SK-N-SH (cell line): ENCODE measurements around the gene PFKL. TPM values are rescaled to one million over a fixed set of nuclear protein-coding genes. Genes with fewer than 3 reads are reported as not detected.

ENCODE experiments used
- CTCF ChIA-PET: fragments of 300-600, 350-600 bp; formaldehyde crosslinking; extraction: SDS; loops from one replicate; lab custom pipeline; 2021; lab: Yijun Ruan, JAX
- POLR2A ChIA-PET: fragments of 350-600 bp; sonication (Branson Sonifier 250); formaldehyde crosslinking; extraction: SDS; loops from one replicate; lab custom pipeline; 2020; ENCODE audit warnings: antibody characterized with exemption, inconsistent platforms; lab: Yijun Ruan, JAX
- DNase-seq: peaks from one replicate; pipeline ENCODE4 v3.0.0; 2012
- H2AFZ ChIP-seq: fragments of 200-600 bp; sonication (generic); 2 replicates; pipeline ENCODE4 v1.8.1; 2016; ENCODE audit warnings: antibody characterized with exemption, mild to moderate bottlenecking, low read depth
- H3F3A ChIP-seq: fragments of 200-600 bp; sonication (generic); replicated peaks from 2 replicates; pipeline ENCODE3; 2016; ENCODE audit warnings: antibody characterized with exemption, mild to moderate bottlenecking; ENCODE audit not compliant: insufficient read depth
- H3K27ac ChIP-seq, 2 experiments: fragments of 200-500 bp in 1 of 2; fragments of 200-600 bp in 1 of 2; sonication (Bioruptor generic) in 1 of 2; sonication (generic), shearing (Covaris generic) in 1 of 2; 2 replicates each; pipeline versions ENCODE4 v1.5.1 to v1.6.1; 2014 to 2016; ENCODE audit warnings: low read depth in 2 of 2, inconsistent platforms in 1 of 2, low read length in 1 of 2, mild to moderate bottlenecking in 1 of 2, mixed read lengths in 1 of 2
- H3K27me3 ChIP-seq: fragments of 200-600 bp; sonication (generic), shearing (Covaris generic); 2 replicates; pipeline ENCODE4 v1.6.1; 2016; ENCODE audit warnings: mixed run types; ENCODE audit not compliant: insufficient read depth
- H3K36me3 ChIP-seq, 2 experiments: fragments of 200-500 bp in 1 of 2; fragments of 200-600 bp in 1 of 2; sonication (Bioruptor generic) in 1 of 2; sonication (generic) in 1 of 2; replicated peaks in 1 of 2; 2 replicates each; pipeline versions ENCODE3 to v1.5.1; 2014 to 2016; ENCODE audit warnings: low read length in 1 of 2, mild to moderate bottlenecking in 1 of 2; ENCODE audit not compliant: insufficient read depth in 2 of 2, control insufficient read depth in 1 of 2
- H3K4me1 ChIP-seq, 2 experiments: fragments of 200-500 bp in 1 of 2; fragments of 200-600 bp in 1 of 2; sonication (Bioruptor generic) in 1 of 2; sonication (generic), shearing (Covaris generic) in 1 of 2; 2 replicates each; pipeline versions ENCODE4 v1.5.1 to v1.6.1; 2014 to 2016; ENCODE audit warnings: low read depth in 1 of 2, low read length in 1 of 2, mixed run types in 1 of 2; ENCODE audit not compliant: insufficient read depth in 2 of 2, control insufficient read depth in 1 of 2
- H3K4me2 ChIP-seq: fragments of 200-600 bp; sonication (generic), shearing (Covaris generic); 2 replicates; pipeline ENCODE4 v1.6.1; 2017; ENCODE audit warnings: mixed run types
- H3K4me3 ChIP-seq, 2 experiments: fragments of 200-500 bp in 1 of 2; fragments of 200-600 bp in 1 of 2; sonication (Bioruptor generic) in 1 of 2; sonication (generic), shearing (Covaris generic) in 1 of 2; 2 replicates each; pipeline versions ENCODE4 v1.5.1 to v1.8.1; 2014 to 2016; ENCODE audit warnings: low read depth in 2 of 2, inconsistent platforms in 1 of 2, low read length in 1 of 2, mild to moderate bottlenecking in 1 of 2, mixed read lengths in 1 of 2, moderate library complexity in 1 of 2
- H3K79me2 ChIP-seq: fragments of 200-600 bp; sonication (generic); 2 replicates; pipeline ENCODE4 v1.8.1; 2017; ENCODE audit warnings: mild to moderate bottlenecking; ENCODE audit not compliant: insufficient read depth
- H3K9ac ChIP-seq: fragments of 200-600 bp; sonication (generic); 2 replicates; pipeline ENCODE4 v1.6.1; 2017; ENCODE audit warnings: mixed run types
- H3K9me2 ChIP-seq: fragments of 200-600 bp; sonication (generic); 2 replicates; pipeline ENCODE4 v1.6.1; 2017; ENCODE audit warnings: mixed run types
- H3K9me3 ChIP-seq: fragments of 200-600 bp; sonication (generic); 2 replicates; pipeline ENCODE4 v1.6.1; 2017; ENCODE audit warnings: mixed run types, mild to moderate bottlenecking, moderate library complexity
- H4K20me1 ChIP-seq: fragments of 200-600 bp; sonication (generic); 2 replicates; pipeline ENCODE4 v1.6.1; 2017; ENCODE audit warnings: mild to moderate bottlenecking, mixed run types; ENCODE audit not compliant: insufficient read depth
- FOXJ3 ChIP-seq: sonication (generic); formaldehyde crosslinking; IDR thresholded peaks from 2 replicates; pipeline ENCODE4 v1.5.1; 2020; ENCODE audit warnings: mild to moderate bottlenecking, missing genetic modification reagents
- RAD21 ChIP-seq: IDR thresholded peaks from 2 replicates; pipeline ENCODE4 v1.6.1; 2012; ENCODE audit warnings: mild to moderate bottlenecking, low read length
- REST ChIP-seq: IDR thresholded peaks from 2 replicates; pipeline ENCODE4 v1.6.1; 2012; ENCODE audit warnings: mild to moderate bottlenecking, low read depth, low read length, moderate library complexity
- SIN3A ChIP-seq: IDR thresholded peaks from 2 replicates; pipeline ENCODE4 v1.6.1; 2012; ENCODE audit warnings: low read depth, mild to moderate bottlenecking, low read length, moderate library complexity, borderline replicate concordance
- TCF12 ChIP-seq: IDR thresholded peaks from 2 replicates; pipeline ENCODE4 v1.4.0; 2012
- YY1 ChIP-seq: IDR thresholded peaks from 2 replicates; pipeline ENCODE4 v1.4.0; 2012; ENCODE audit warnings: low read depth, mild to moderate bottlenecking
- WGBS: methylation state at CpG from one replicate; pipeline ENCODE4 v1.1.6; 2017; ENCODE audit warnings: low lambda C conversion rate; 5-methylcytosine and 5-hydroxymethylcytosine counted together
- polyA plus RNA-seq, 3 experiments: library from polyadenylated mRNA; depleted of rRNA; stranded (reverse); fragments of >200 nt; gene quantifications; 2 replicates each; pipeline ENCODE4 v1.2.3, GENCODE V29; 2012

The PFKL gene
- polyA plus RNA-seq, 1 of the 3 experiments (the other 2 are of a cell fraction) = 118 TPM

DNA sequence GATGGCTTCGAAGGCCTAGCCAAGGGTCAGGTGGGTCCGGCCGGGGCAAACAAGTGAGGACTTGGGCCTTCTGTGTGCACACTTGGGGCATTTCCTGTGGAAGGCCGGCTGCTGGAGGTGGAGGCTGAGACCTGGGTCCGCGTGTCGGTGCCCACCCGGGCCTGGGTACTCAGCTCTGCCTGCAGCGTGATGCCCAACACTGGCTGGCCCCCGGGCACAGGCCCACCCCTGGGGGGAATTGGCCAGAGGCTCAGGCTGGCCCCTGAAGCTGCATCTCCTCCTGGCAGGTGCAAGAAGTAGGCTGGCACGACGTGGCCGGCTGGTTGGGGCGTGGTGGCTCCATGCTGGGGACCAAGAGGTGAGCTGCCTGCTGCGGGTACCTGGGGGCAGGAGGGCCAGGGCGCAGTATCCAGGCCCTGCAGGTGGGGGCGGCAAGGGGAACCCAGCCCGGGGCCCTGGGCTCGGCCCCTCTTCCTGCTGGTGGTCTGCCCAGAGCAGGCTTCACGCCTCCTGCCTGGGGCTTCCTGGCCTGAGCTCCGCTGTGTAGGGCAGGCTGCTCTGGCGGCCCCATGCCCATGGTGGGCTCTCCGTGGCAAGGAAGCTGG lies 22.1 kb downstream of the PFKL start:
- WGBS = 100% methylated on average over 3 of the region's 23 CpGs
- no peaks in the 10 kb centered on the region for H4K20me1 ChIP-seq
- H2AFZ ChIP-seq = no peak overlapping the region
- CTCF ChIA-PET = interaction anchor here (1.0 kb wide), 1 partner anchor 17 kb away, joined by 3 read pairs; no protein-coding TSS in a partner anchor
- DNase-seq = no peak
- H3K36me3 ChIP-seq = peaks cover 0 to 63% of the 10 kb centered on the region in 2 experiments
- no peak overlapping the region for H3K9ac ChIP-seq
- H3K27ac ChIP-seq = no peak overlapping the region
- no peak overlapping the region for H3K4me3 ChIP-seq
- no peak overlapping the region for H3K4me2 ChIP-seq
- no peaks in the 10 kb centered on the region for H3F3A ChIP-seq
- TF ChIP-seq REST (no peak), RAD21 (no peak), SIN3A (no peak), FOXJ3 (CRISPR knock-in tag) (no peak)
- TF ChIP-seq, all 33 proteins: peak for 0
- H3K4me1 ChIP-seq = no peaks in the 10 kb centered on the region
- H3K79me2 ChIP-seq = no peaks in the 10 kb centered on the region
- H3K9me2 ChIP-seq = no peaks in the 10 kb centered on the region
- no peaks in the 10 kb centered on the region for H3K9me3 ChIP-seq
- POLR2A ChIA-PET = no interaction called here
- H3K27me3 ChIP-seq = no peaks in the 10 kb centered on the region

DNA sequence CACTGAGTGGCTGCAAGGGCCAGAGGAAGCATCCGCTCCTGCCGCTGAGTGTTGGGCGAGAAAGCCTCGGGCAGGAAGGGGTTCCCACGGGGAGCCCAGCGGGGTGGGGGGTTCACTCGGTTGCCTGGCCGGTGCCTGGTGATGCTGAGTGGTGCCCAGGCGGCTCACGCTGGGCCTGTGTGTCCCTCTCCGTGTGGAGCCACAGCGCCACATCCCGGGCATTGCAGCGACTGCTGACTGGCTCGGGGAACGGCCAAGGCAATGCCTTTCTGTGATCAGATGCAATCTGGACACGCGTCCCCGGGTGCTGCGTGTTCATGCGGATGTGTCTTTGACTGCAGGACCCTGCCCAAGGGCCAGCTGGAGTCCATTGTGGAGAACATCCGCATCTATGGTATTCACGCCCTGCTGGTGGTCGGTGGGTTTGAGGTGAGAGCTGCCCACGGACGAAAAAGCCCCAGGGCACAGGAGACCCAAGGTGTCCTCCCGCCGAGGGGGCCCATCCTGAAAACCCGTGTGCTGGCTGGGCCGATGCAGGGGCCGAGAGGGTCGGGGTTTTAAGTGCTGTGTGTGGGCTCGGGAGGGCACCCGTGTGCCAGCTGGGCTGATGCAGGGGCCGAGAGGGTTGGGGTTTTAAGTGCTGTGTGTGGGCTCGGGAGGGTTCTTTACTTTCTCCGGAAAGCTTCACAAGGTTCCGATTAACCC lies 22.9 kb downstream of the PFKL start:
- no peak overlapping the region for H3K27ac ChIP-seq
- H3K4me1 ChIP-seq = no peaks in the 10 kb centered on the region
- no peaks in the 10 kb centered on the region for H3F3A ChIP-seq
- POLR2A ChIA-PET = no interaction called here
- H4K20me1 ChIP-seq = no peaks in the 10 kb centered on the region
- no peaks in the 10 kb centered on the region for H3K79me2 ChIP-seq
- TF ChIP-seq YY1 (no peak), TCF12 (no peak)
- no peaks in the 10 kb centered on the region for H3K27me3 ChIP-seq
- no peak overlapping the region for H3K9ac ChIP-seq
- 95% methylated on average over 17 of the region's 38 CpGs for WGBS
- H3K4me3 ChIP-seq = no peak overlapping the region
- no peaks in the 10 kb centered on the region for H3K9me3 ChIP-seq
- CTCF ChIA-PET = interaction anchor here (1.0 to 1.1 kb wide), 2 partner anchors 12 to 18 kb away, joined by 3 read pairs; no protein-coding TSS in a partner anchor
- no peak overlapping the region for H2AFZ ChIP-seq
- DNase-seq = no peak
- no peaks in the 10 kb centered on the region for H3K9me2 ChIP-seq
- H3K4me2 ChIP-seq = no peak overlapping the region
- H3K36me3 ChIP-seq = peaks cover 0 to 57% of the 10 kb centered on the region in 2 experiments
